Neural cell (in vitro differentiated cells): ENCODE measurements around the gene SHISA5. TPM values are rescaled to one million over a fixed set of nuclear protein-coding genes. Genes with fewer than 3 reads are reported as not detected.

Experiments
- H2AFZ ChIP-seq: fragments of 200-600, 300-800 bp; sonication (generic), shearing (Covaris generic); 2 replicates; pipeline ENCODE4 v1.6.0; 2014; ENCODE audit warnings: low read depth, mild to moderate bottlenecking, antibody characterized with exemption, low read length, moderate library complexity
- H3F3A ChIP-seq: fragments of 200-600 bp; shearing (Covaris generic); 2 replicates; pipeline ENCODE4 v1.6.1; 2016; ENCODE audit warnings: mild to moderate bottlenecking, moderate library complexity, mixed read lengths, antibody characterized with exemption, low read length; ENCODE audit not compliant: insufficient read depth, poor library complexity, severe bottlenecking
- H3K27ac ChIP-seq: fragments of 200-600, 300-800 bp; sonication (generic), shearing (Covaris generic); 2 replicates; pipeline ENCODE4 v1.5.1; 2014; ENCODE audit warnings: mild to moderate bottlenecking, low read length, moderate library complexity
- H3K27me3 ChIP-seq: fragments of 300-800, 200-600 bp; sonication (generic), shearing (Covaris generic); 2 replicates; pipeline ENCODE4 v1.6.0; 2014; ENCODE audit warnings: mild to moderate bottlenecking, low read depth, low read length, moderate library complexity; ENCODE audit not compliant: insufficient read depth
- H3K36me3 ChIP-seq: fragments of 300-800, 200-600 bp; sonication (generic), shearing (Covaris generic); 2 replicates; pipeline ENCODE4 v1.5.1; 2014; ENCODE audit warnings: mild to moderate bottlenecking, antibody characterized with exemption, low read length, moderate library complexity; ENCODE audit not compliant: insufficient read depth
- H3K4me2 ChIP-seq: fragments of 300-800, 200-600 bp; sonication (generic), shearing (Covaris generic); 2 replicates; pipeline ENCODE4 v1.6.0; 2014; ENCODE audit warnings: mild to moderate bottlenecking, low read length
- H3K4me3 ChIP-seq: fragments of 300-800, 200-600 bp; sonication (generic), shearing (Covaris generic); 2 replicates; pipeline ENCODE4 v1.5.1; 2014; ENCODE audit warnings: mild to moderate bottlenecking, low read length, moderate library complexity
- H3K79me2 ChIP-seq: fragments of 200-600 bp; shearing (Covaris generic); replicated peaks from 2 replicates; pipeline ENCODE4 v1.6.0; 2014; ENCODE audit warnings: mild to moderate bottlenecking, low read length, moderate library complexity; ENCODE audit not compliant: insufficient read depth
- H3K9ac ChIP-seq: fragments of 300-800, 200-600 bp; sonication (generic), shearing (Covaris generic); 2 replicates; pipeline ENCODE4 v1.6.1; 2016; ENCODE audit warnings: mild to moderate bottlenecking, low read length, mixed read lengths
- H3K9me2 ChIP-seq: fragments of 200-600 bp; shearing (Covaris generic); 2 replicates; pipeline ENCODE4 v1.6.1; 2016; ENCODE audit warnings: mild to moderate bottlenecking, low read length, mixed read lengths; ENCODE audit not compliant: insufficient read depth
- H3K9me3 ChIP-seq: fragments of 200-600, 300-800 bp; sonication (generic), shearing (Covaris generic); 2 replicates; pipeline ENCODE4 v1.6.1; 2016; ENCODE audit warnings: mild to moderate bottlenecking, mixed run types, low read length, moderate library complexity, mixed read lengths
- H4K20me1 ChIP-seq: fragments of 200-600 bp; shearing (Covaris generic); 2 replicates; pipeline ENCODE4 v1.6.1; 2016; ENCODE audit warnings: mild to moderate bottlenecking, mixed run types; ENCODE audit not compliant: insufficient read depth
- CTCF ChIP-seq: fragments of 450-650 bp; IDR thresholded peaks from 2 replicates; pipeline ENCODE4 v1.5.1; 2014; ENCODE audit warnings: antibody characterized with exemption, mild to moderate bottlenecking, moderate library complexity; ENCODE audit not compliant: poor library complexity, severe bottlenecking
- EP300 ChIP-seq: fragments of 450-650 bp; conservative IDR thresholded peaks from 2 replicates; pipeline ENCODE4 v1.6.1; 2014; ENCODE audit warnings: antibody characterized with exemption, mild to moderate bottlenecking, moderate library complexity; ENCODE audit not compliant: poor library complexity, severe bottlenecking
- EZH2 ChIP-seq: fragments of 200-600, 300-800 bp; shearing (Covaris generic), sonication (generic); IDR thresholded peaks from 2 replicates; pipeline ENCODE4 v1.6.1; 2014; ENCODE audit warnings: antibody characterized with exemption, low read length, borderline replicate concordance, mild to moderate bottlenecking; ENCODE audit not compliant: insufficient read depth, poor library complexity, severe bottlenecking
- MXI1 ChIP-seq: fragments of 450-650 bp; conservative IDR thresholded peaks from 2 replicates; pipeline ENCODE4 v1.6.1; 2014; ENCODE audit warnings: antibody characterized with exemption, mild to moderate bottlenecking; ENCODE audit not compliant: poor library complexity, severe bottlenecking
- POLR2AphosphoS5 ChIP-seq: IDR thresholded peaks from 2 replicates; pipeline ENCODE4 v1.6.1; 2012
- RAD21 ChIP-seq: fragments of 450-650 bp; conservative IDR thresholded peaks from 2 replicates; pipeline ENCODE4 v1.6.1; 2014; ENCODE audit warnings: antibody characterized with exemption, mild to moderate bottlenecking, moderate library complexity
- REST ChIP-seq: IDR thresholded peaks from 2 replicates; pipeline ENCODE4 v1.6.1; 2012; ENCODE audit warnings: borderline replicate concordance
- SMC3 ChIP-seq: fragments of 450-650 bp; conservative IDR thresholded peaks from 2 replicates; pipeline ENCODE4 v1.6.1; 2014; ENCODE audit warnings: antibody characterized with exemption, mild to moderate bottlenecking, moderate library complexity; ENCODE audit not compliant: poor library complexity
- TAF1 ChIP-seq: IDR thresholded peaks from 2 replicates; pipeline ENCODE4 v1.6.1; 2012; ENCODE audit warnings: low read depth
- polyA plus RNA-seq: library from polyadenylated mRNA; depleted of rRNA; stranded (reverse); fragments of >200 nt; gene quantifications from 2 replicates; pipeline ENCODE4 v1.2.3, GENCODE V29; 2014

The SHISA5 gene
- polyA plus RNA-seq, 1 donor from 2014 or later = 121 TPM

GRCh38 chr3:48466386-48467109, 37.4 kb downstream of the SHISA5 start:
- Histone ChIP-seq H3K9me3 (no peaks in the 10 kb centered on the region), H3K79me2 (peaks cover 2% of the 10 kb centered on the region), H3K27me3 (no peaks in the 10 kb centered on the region), H3K36me3 (no peaks in the 10 kb centered on the region), H3F3A (no peaks in the 10 kb centered on the region), H3K4me2 (no peak overlapping the region), H3K4me3 (no peak overlapping the region), H3K9ac (no peak overlapping the region), H3K9me2 (no peaks in the 10 kb centered on the region), H3K27ac (peak overlapping the region; percentile 39), H4K20me1 (no peaks in the 10 kb centered on the region), H2AFZ (no peak overlapping the region)
- TF ChIP-seq CTCF = no peak

GRCh38 chr3:48465531-48466378, 38.2 kb downstream of the SHISA5 start:
- no peak for TF ChIP-seq TAF1
- TF ChIP-seq SMC3 = peak; percentile 59
- peak; percentile 58 for TF ChIP-seq CTCF
- no peak for TF ChIP-seq REST
- TF ChIP-seq POLR2AphosphoS5 = no peak
- TF ChIP-seq EZH2 = no peak
- peak; percentile 63 for TF ChIP-seq RAD21
- TF ChIP-seq MXI1 = no peak
- TF ChIP-seq EP300 = no peak
- Histone ChIP-seq H2AFZ (no peak overlapping the region), H4K20me1 (no peaks in the 10 kb centered on the region), H3F3A (no peaks in the 10 kb centered on the region), H3K79me2 (no peaks in the 10 kb centered on the region), H3K9me2 (no peaks in the 10 kb centered on the region), H3K4me2 (no peak overlapping the region), H3K27me3 (no peaks in the 10 kb centered on the region), H3K36me3 (no peaks in the 10 kb centered on the region), H3K9me3 (no peaks in the 10 kb centered on the region), H3K27ac (peak overlapping the region; percentile 39), H3K4me3 (no peak overlapping the region), H3K9ac (peak overlapping the region; percentile 31)
